MM.1S (cell line): ENCODE results near the gene TEK.

Source experiments
- DNase-seq: peaks from one replicate; pipeline ENCODE4 v3.0.0-alpha.2; 2015
- H2AFZ ChIP-seq: fragments of 300-600 bp; sonication (generic); 2 replicates; pipeline ENCODE4 v1.6.0; 2016; ENCODE audit warnings: antibody characterized with exemption, low read length
- H3F3A ChIP-seq: fragments of 300-600 bp; sonication (generic); 2 replicates; pipeline ENCODE4 v1.6.1; 2016; ENCODE audit warnings: mild to moderate bottlenecking, antibody characterized with exemption, low read length, moderate library complexity, mixed read lengths; ENCODE audit not compliant: insufficient read depth
- H3K27ac ChIP-seq: fragments of 300-600 bp; sonication (generic); 2 replicates; pipeline ENCODE4 v1.5.1; 2016; ENCODE audit warnings: mild to moderate bottlenecking, low read length
- H3K27me3 ChIP-seq: fragments of 300-600 bp; sonication (generic); replicated peaks from 2 replicates; pipeline ENCODE4 v1.6.0; 2016; ENCODE audit warnings: low read length; ENCODE audit not compliant: insufficient read depth
- H3K36me3 ChIP-seq: fragments of 300-600 bp; sonication (generic); replicated peaks from 2 replicates; pipeline ENCODE4 v1.6.1; 2016; ENCODE audit warnings: mild to moderate bottlenecking, low read length, mixed read lengths; ENCODE audit not compliant: insufficient read depth
- H3K4me1 ChIP-seq: fragments of 300-600 bp; sonication (generic); 2 replicates; pipeline ENCODE4 v1.6.1; 2016; ENCODE audit warnings: low read length, mixed read lengths
- H3K4me2 ChIP-seq: fragments of 300-600 bp; sonication (generic); 2 replicates; pipeline ENCODE4 v1.6.0; 2016; ENCODE audit warnings: low read depth, low read length
- H3K4me3 ChIP-seq: fragments of 300-600 bp; sonication (generic); 2 replicates; pipeline ENCODE4 v1.5.1; 2016; ENCODE audit warnings: low read length, mixed read lengths
- H3K79me2 ChIP-seq: fragments of 300-600 bp; sonication (generic); 2 replicates; pipeline ENCODE4 v1.6.1; 2016; ENCODE audit warnings: mixed run types, low read length, mixed read lengths
- H3K9ac ChIP-seq: fragments of 300-600 bp; sonication (generic); 2 replicates; pipeline ENCODE4 v1.6.1; 2016; ENCODE audit warnings: low read length, mixed read lengths
- H3K9me2 ChIP-seq: fragments of 300-600 bp; sonication (generic); replicated peaks from 2 replicates; pipeline ENCODE4 v1.6.1; 2016; ENCODE audit warnings: mild to moderate bottlenecking, low read length, mixed read lengths; ENCODE audit not compliant: insufficient read depth
- H3K9me3 ChIP-seq: fragments of 300-600 bp; sonication (generic); replicated peaks from 2 replicates; pipeline ENCODE4 v1.6.1; 2016; ENCODE audit warnings: mild to moderate bottlenecking, low read length, mixed read lengths; ENCODE audit not compliant: insufficient read depth
- H4K20me1 ChIP-seq: fragments of 300-600 bp; sonication (generic); 2 replicates; pipeline ENCODE4 v1.6.1; 2016; ENCODE audit warnings: mild to moderate bottlenecking, low read length, moderate library complexity, mixed read lengths; ENCODE audit not compliant: insufficient read depth
- EZH2 ChIP-seq: fragments of 300-600 bp; sonication (generic); optimal IDR thresholded peaks from 2 replicates; pipeline ENCODE3; 2017; ENCODE audit warnings: low read depth, mild to moderate bottlenecking, antibody characterized with exemption, low read length, mixed read lengths
- EZH2phosphoT487 ChIP-seq: fragments of 300-600 bp; sonication (generic); IDR thresholded peaks from 2 replicates; pipeline ENCODE4 v1.6.1; 2018; ENCODE audit warnings: antibody characterized with exemption, low read length
- TF ChIP-seq, protein P1 (sequence below): fragments of 300-600 bp; sonication (generic); IDR thresholded peaks from 2 replicates; pipeline ENCODE4 v1.5.1; 2016; ENCODE audit warnings: antibody characterized with exemption, low read length, mixed read lengths

Gene TEK

DNA sequence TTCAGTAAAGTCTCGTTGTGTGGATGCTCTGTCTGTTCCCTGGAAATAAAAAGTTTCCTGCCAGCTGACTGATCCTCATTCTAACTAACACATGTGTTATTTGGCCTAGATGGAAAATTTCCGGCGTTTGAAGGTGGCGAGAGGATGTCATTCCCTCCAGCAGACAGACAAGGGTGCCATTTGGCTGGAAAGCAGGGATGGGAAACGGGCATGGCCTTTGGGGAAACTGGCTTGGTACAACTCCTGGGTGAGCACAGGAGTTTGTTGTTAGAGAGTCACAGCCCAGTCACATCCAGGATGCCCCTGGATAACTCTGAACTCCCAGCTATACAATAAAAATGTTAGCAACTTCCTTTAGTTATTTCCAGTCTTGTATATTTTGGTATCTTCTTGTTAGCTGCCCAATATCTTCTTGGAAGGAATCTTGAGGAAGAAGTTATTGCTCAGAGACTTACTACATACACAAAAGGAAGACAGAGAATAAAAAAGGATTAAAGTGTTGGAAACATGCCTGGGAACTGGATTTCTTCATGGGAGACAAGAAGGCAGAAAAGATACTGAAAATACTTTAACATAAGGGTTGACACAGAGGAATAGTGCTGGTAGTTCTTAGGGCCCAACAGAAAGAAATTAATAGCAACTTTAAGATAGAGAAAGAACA, 41.9 kb downstream of the TEK start:
- no peaks in the 10 kb centered on the region for H3K36me3 ChIP-seq
- H3K4me3 ChIP-seq, result no peak overlapping the region
- H3K4me2 ChIP-seq, result no peak overlapping the region
- TF ChIP-seq EZH2phosphoT487, result no peak
- TF ChIP-seq, protein P1, sequence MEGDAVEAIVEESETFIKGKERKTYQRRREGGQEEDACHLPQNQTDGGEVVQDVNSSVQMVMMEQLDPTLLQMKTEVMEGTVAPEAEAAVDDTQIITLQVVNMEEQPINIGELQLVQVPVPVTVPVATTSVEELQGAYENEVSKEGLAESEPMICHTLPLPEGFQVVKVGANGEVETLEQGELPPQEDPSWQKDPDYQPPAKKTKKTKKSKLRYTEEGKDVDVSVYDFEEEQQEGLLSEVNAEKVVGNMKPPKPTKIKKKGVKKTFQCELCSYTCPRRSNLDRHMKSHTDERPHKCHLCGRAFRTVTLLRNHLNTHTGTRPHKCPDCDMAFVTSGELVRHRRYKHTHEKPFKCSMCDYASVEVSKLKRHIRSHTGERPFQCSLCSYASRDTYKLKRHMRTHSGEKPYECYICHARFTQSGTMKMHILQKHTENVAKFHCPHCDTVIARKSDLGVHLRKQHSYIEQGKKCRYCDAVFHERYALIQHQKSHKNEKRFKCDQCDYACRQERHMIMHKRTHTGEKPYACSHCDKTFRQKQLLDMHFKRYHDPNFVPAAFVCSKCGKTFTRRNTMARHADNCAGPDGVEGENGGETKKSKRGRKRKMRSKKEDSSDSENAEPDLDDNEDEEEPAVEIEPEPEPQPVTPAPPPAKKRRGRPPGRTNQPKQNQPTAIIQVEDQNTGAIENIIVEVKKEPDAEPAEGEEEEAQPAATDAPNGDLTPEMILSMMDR, result no peak
- TF ChIP-seq EZH2, result no peak
- no peak overlapping the region for H3K27ac ChIP-seq
- H3K27me3 ChIP-seq, result no peaks in the 10 kb centered on the region
- no peak overlapping the region for H3K9ac ChIP-seq
- no peaks in the 10 kb centered on the region for H3K9me2 ChIP-seq
- H3K79me2 ChIP-seq, result no peaks in the 10 kb centered on the region
- no peaks in the 10 kb centered on the region for H3K9me3 ChIP-seq
- H4K20me1 ChIP-seq, result no peaks in the 10 kb centered on the region
- DNase-seq, result no peak
- no peaks in the 10 kb centered on the region for H3K4me1 ChIP-seq
- H3F3A ChIP-seq, result no peaks in the 10 kb centered on the region
- H2AFZ ChIP-seq, result no peak overlapping the region

DNA sequence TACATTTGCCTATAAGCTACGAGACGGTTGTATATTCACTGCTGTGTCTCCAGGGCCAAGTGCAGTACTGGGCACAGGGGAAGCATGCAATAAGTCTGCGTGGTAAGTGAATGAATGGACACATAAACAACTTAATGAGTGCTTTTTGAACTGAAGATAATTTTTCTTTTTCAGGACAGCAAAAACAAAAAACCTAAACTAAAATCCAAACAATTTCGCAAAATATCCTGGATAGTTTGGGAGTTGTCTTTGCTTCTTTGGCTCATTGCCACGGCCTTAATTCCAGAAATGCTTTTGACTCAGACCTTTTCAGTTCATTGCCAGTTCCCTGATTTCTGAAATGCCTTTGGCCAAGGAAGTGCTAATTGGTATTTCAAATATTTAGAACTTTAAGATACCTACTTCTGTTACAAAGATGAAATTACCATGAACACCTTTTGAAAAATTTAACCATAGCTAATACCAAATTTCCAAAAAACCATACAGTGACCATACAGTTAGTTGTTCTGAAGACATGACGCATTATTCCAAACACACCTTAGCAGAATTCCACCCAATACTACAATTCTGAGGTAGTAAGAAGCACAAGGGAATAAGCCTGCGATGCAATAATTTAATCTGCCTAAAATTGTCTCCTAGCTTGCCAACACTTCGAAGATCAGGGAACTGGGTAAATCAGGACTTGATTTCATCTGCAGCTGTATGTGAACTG, 42.8 kb downstream of the TEK start:
- no peak for DNase-seq
- Histone ChIP-seq H3K9me2 (no peaks in the 10 kb centered on the region), H3K9me3 (no peaks in the 10 kb centered on the region), H3K4me2 (no peak overlapping the region), H3K9ac (no peak overlapping the region), H3K4me1 (no peaks in the 10 kb centered on the region), H3F3A (no peaks in the 10 kb centered on the region), H3K79me2 (no peaks in the 10 kb centered on the region), H3K27ac (no peak overlapping the region), H3K27me3 (no peaks in the 10 kb centered on the region), H3K4me3 (no peak overlapping the region), H4K20me1 (no peaks in the 10 kb centered on the region), H2AFZ (no peak overlapping the region), H3K36me3 (no peaks in the 10 kb centered on the region)
- TF ChIP-seq, protein P1, result no peak
- TF ChIP-seq EZH2 (no peak), EZH2phosphoT487 (no peak)

DNA sequence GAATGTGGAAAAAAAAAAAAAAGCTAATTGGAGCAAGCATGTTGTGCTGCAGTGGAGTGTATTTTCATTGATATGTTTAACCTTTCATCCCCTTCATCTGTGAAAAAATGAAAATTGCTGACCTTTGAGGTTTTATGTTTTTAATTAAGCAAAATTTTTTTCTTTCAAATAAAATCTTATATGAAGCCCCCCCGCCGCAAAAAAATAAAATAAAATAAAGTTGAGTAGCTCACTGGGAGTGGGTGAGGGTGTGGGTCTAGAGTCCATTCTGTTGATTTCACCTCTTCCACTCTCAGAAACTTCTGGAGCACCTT, 43.3 kb downstream of the TEK start:
- Histone ChIP-seq H3K4me1 (no peaks in the 10 kb centered on the region), H3K27me3 (no peaks in the 10 kb centered on the region)
- TF ChIP-seq EZH2phosphoT487, result no peak
- no peak for TF ChIP-seq EZH2
- TF ChIP-seq, protein P1, result no peak

More for the DNA sequence above, 43.3 kb downstream of the TEK start:
- no peaks in the 10 kb centered on the region for H3F3A ChIP-seq
- H3K79me2 ChIP-seq, result no peaks in the 10 kb centered on the region
- H3K9me3 ChIP-seq, result no peaks in the 10 kb centered on the region
- H3K27ac ChIP-seq, result no peak overlapping the region
- no peak for DNase-seq
- H3K36me3 ChIP-seq, result no peaks in the 10 kb centered on the region
- H3K4me3 ChIP-seq, result no peak overlapping the region
- no peaks in the 10 kb centered on the region for H3K9me2 ChIP-seq
- no peak overlapping the region for H2AFZ ChIP-seq
- H3K9ac ChIP-seq, result no peak overlapping the region
- no peaks in the 10 kb centered on the region for H4K20me1 ChIP-seq
- H3K4me2 ChIP-seq, result no peak overlapping the region
